NCI-H146 treated with DMSO at 0.1 percent for 48 hours (cell line): ENCODE measurements around the gene NAT10.
A peak's percentile ranks its signal among the peaks of the same experiment; 100 is the strongest.

Experiments used
- DNase-seq: peaks from one replicate; lab custom pipeline; 2025; ENCODE audit not compliant: unreplicated experiment; lab: John Stamatoyannopoulos, UW

The NAT10 gene

DNA sequence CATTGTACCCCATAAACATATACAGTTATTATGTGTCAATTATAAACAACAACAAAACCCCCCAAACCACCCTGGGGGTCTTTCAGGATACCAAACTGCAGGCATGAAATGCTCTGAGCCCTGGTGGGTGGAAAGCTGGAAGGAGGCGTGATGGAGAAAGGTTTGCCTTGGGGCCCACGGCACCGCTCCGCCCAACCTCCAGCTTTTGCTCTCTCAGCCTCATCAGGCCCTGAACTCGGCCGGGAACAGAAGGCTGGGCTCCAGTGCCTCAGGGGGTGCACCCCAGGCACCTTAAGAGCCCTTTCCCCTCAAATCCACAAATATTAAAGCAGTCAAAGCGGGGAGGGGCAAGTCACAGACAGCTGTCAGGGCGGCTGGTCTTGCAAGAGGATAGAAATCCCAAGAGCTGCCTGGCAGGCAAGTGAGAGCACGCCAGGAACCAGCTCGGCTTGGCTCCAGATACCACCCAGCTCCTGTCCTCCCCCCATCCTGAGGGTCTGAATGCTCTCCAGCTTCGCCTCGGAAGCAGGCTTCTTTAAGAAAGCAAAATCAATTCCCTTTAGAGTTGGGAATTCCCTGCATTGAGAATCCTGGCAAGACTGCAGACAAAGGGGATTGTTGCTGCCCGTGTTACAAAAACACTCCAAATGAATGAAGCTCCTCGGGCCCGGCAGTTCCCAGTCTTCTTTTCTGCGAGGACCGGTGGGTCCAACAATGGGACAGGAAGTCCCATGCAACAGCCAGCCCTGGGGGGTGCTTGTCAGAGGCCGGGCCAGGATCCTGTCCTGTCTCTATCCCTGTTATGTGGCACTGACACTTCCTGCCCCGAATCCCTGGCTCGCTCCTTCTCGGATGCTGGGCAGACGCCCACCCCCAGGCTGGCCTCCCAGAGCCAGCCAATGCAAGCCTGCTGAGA, 80.8 kb downstream of the NAT10 start:
- no peak for DNase-seq

DNA sequence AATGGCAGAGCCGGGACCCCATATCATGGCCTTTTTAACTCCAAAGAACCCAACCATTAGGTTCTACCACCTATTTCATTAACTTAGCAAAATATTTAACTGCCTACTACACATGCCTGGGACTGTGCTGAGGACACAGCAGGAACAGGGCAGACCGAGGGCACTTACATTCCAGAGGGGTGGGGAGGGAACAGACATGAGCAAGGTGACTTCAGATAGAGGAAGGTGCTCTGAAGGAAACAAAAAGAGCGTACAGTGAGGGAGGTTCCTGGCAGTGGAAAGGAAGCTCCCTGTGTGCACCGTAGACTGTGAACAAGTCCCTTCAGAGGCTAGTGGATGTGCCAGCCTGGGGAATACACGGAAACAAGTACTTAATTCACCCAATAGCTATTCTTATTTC, 82.8 kb downstream of the NAT10 start:
- no peak for DNase-seq

- DNase-seq: no peak
Observed at GRCh38 chr11:34189191-34189590, 83.8 kb downstream of the NAT10 start.

- no peak for DNase-seq
Observed at GRCh38 chr11:34190192-34191139, 85.0 kb downstream of the NAT10 start.

- no peak for DNase-seq
Observed at GRCh38 chr11:34191578-34191977, 86.1 kb downstream of the NAT10 start.

DNA sequence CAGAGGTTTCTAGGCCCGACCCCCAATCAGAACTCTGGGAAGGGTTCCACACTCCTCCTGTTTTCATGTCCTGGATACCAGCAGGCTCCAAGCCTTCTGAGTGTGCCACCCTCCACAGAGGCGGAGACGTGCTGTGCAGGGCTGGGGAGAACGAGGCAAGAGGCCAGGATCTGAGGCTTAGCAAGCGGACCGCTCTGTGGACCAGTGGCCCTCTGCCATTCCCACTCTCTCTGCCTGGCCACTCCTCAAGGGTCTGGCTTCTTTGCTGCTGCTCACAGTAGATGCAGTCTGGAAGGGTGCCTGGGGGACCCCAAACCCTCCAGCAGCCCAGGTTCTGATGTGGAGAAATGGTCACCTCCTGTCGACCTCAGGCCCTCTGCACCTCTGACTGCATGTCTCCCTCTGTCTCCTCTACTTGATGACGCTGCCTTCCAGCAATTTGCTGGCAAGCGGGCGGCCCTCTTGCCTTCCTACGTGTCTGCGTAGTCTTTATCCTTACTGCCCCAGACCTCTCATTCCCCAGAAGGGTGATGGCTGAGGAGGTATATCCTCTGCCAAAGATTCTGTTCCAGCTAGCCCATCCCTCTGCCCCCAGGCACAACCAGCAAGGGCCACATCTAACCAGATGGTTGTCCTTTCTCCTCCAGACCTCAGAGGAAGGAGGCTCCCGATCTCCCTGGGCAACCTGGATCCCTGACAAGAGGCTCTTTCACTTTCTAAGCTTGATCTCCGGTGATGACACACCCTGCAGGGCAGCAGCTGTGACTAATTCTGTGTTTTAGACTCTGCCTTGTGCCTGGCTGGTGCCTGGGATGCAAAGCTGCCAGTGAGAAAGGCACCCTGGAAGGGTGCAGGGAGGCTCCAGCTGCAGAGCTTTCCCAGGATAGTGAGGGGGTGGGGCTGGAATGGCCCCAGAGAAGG, 87.3 kb downstream of the NAT10 start:
- DNase-seq: peak; percentile 2

- DNase-seq: no peak
Observed at GRCh38 chr11:34194576-34195335, 89.3 kb downstream of the NAT10 start.
